GM10248 (cell line): ENCODE results near the gene MYO5C.

Source experiments
- CTCF ChIA-PET: fragments of 300-600 bp; sonication (Branson Sonifier 250); formaldehyde crosslinking; extraction: SDS; loops from one replicate; lab custom pipeline; 2021; ENCODE audit warnings: antibody characterized with exemption; lab: Yijun Ruan, JAX
- POLR2A ChIA-PET: fragments of 350-650 bp; sonication (Branson Sonifier 250); formaldehyde crosslinking; extraction: SDS; loops from one replicate; lab custom pipeline; 2020; ENCODE audit warnings: antibody characterized with exemption; lab: Yijun Ruan, JAX
- DNase-seq: peaks from one replicate; pipeline ENCODE4 v3.0.0; 2012; ENCODE audit errors: extremely low spot score
- CTCF ChIP-seq: IDR thresholded peaks from 2 replicates; pipeline ENCODE4 v1.5.1; 2012; ENCODE audit warnings: mild to moderate bottlenecking, low read depth; ENCODE audit errors: extremely low read depth, missing control alignments, control extremely low read depth

Gene MYO5C

DNA sequence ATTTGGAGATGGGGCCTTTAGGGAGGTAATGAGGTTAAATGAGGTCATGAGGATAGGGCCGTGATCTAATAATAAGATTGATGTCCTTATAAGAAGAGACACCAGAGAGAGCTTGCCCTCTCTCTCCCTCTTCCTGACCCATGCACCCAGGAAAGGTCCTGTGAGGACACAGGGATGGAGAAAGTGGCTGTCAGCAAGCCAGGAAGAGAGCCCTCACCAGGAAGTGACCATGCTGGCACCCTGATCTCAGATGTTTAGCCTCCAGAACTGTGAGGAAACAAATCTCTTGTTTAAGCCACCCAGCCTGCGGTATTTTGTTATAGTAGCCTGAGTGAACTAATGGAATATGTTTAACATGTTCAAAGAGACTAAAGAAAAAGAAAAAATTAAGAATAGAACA lies 89.2 kb downstream of the MYO5C start:
- POLR2A ChIA-PET: no interaction called here
- CTCF ChIA-PET: interaction anchor here (0.8 to 1.5 kb wide), 4 partner anchors 10 to 67 kb away, joined by 3 to 7 read pairs (median 4); no protein-coding TSS in a partner anchor
- no peak for DNase-seq
- no peak for TF ChIP-seq CTCF

DNA sequence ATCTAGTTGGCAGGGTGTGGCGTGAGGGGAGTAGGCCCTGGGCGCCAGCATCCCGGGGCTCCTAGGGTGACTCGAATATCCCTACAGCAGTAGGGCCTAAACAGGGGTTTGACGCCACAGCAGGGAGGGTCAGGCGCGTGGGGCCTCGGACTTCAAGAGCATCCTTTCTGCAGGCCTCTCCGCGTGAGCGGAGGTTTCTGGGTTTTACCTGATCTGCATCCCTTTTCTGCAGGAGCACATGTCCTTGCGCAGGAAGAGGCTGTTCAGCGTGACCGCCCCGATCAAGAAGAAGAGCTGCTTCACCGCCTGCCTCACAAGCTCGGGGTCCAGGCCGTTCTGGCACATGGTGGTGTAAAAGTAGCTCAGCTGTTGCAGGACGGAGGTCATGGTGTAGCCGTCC lies 90.9 kb downstream of the MYO5C start:
- ChIA-PET CTCF (interaction anchor here (1.0 to 1.8 kb wide), 4 partner anchors 10 to 36 kb away, joined by 3 to 6 read pairs (median 4); no protein-coding TSS in a partner anchor), POLR2A (interaction anchor here (0.6 kb wide), 1 partner anchor 638 kb away, joined by 5 read pairs; no protein-coding TSS in a partner anchor)
- no peak for TF ChIP-seq CTCF
- DNase-seq: no peak

GRCh38 chr15:52200831-52201365 lies 94.7 kb downstream of the MYO5C start:
- TF ChIP-seq CTCF: no peak
- DNase-seq: no peak
- POLR2A ChIA-PET: no interaction called here
- CTCF ChIA-PET: interaction anchor here (1.0 to 3.7 kb wide), 3 partner anchors 8 to 26 kb away, joined by 3 to 19 read pairs (median 3); no protein-coding TSS in a partner anchor

GRCh38 chr15:52199271-52199670 lies 96.3 kb downstream of the MYO5C start:
- DNase-seq: no peak
- ChIA-PET POLR2A (no interaction called here), CTCF (interaction anchor here (1.2 to 3.7 kb wide), 4 partner anchors 9 to 27 kb away, joined by 3 to 19 read pairs (median 3); no protein-coding TSS in a partner anchor)
- no peak for TF ChIP-seq CTCF

DNA sequence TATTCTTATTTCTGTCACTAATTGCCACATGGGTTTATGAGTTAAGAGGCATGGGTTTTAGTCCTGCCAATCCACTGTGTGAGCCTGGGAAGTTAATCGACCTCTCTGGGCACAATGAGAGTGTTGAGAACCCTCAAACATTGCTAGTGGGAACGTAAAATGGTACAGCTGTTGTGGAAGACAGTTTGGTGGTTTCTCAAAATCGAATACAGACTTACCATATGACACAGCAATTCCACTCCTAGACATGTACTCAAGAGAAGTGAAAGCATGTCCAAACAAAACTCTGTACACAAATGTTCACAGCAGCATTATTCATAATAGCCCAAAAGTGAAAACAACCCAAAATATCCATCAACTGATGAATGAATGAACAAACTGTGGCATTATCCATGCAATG lies 98.7 kb downstream of the MYO5C start:
- no peak for DNase-seq
- ChIA-PET CTCF (interaction anchor here (1.1 to 4.1 kb wide), 3 partner anchors 12 to 28 kb away, joined by 3 to 25 read pairs (median 12); no protein-coding TSS in a partner anchor), POLR2A (no interaction called here)
- TF ChIP-seq CTCF: no peak

- POLR2A ChIA-PET: no interaction called here
- CTCF ChIA-PET: interaction anchor here (0.8 to 4.1 kb wide), 7 partner anchors 9 to 34 kb away, joined by 3 to 25 read pairs (median 4); no protein-coding TSS in a partner anchor
- no peak for DNase-seq
- no peak for TF ChIP-seq CTCF
Measured at GRCh38 chr15:52193791-52194190, 101.8 kb downstream of the MYO5C start.
